GM12874 (cell line): ENCODE data around the gene AXIN1.

Experiments
- TF ChIP-seq, protein P1 (sequence below): IDR thresholded peaks from 2 replicates; pipeline ENCODE4 v1.5.1; 2011; ENCODE audit warnings: low read depth, mild to moderate bottlenecking, control low read depth, low read length, moderate library complexity; ENCODE audit not compliant: insufficient read depth

The AXIN1 gene

GRCh38 chr16:301950-302349 lies 50.6 kb downstream of the AXIN1 start:
- TF ChIP-seq, protein P1, sequence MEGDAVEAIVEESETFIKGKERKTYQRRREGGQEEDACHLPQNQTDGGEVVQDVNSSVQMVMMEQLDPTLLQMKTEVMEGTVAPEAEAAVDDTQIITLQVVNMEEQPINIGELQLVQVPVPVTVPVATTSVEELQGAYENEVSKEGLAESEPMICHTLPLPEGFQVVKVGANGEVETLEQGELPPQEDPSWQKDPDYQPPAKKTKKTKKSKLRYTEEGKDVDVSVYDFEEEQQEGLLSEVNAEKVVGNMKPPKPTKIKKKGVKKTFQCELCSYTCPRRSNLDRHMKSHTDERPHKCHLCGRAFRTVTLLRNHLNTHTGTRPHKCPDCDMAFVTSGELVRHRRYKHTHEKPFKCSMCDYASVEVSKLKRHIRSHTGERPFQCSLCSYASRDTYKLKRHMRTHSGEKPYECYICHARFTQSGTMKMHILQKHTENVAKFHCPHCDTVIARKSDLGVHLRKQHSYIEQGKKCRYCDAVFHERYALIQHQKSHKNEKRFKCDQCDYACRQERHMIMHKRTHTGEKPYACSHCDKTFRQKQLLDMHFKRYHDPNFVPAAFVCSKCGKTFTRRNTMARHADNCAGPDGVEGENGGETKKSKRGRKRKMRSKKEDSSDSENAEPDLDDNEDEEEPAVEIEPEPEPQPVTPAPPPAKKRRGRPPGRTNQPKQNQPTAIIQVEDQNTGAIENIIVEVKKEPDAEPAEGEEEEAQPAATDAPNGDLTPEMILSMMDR = no peak

DNA sequence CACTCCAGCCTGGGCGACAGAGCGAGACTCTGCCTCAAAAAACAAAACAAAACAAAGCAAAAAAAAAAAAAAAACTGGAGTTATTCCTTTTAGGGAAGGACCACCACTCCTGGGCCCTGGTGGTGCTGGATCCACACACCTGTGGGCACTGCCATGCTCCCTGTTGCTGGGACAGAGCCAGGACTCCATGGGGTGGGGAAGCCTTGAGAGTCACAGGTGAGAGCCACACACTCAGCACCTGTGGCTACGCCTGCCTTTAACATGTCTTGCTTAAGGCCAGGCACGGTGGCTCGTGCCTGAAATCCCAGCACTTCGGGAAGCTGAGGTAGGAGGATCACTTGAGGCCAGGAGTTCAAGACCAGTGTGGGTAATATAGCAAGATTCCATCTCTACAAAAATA lies 51.3 kb downstream of the AXIN1 start:
- TF ChIP-seq, protein P1 = no peak

GRCh38 chr16:297832-298231 lies 54.7 kb downstream of the AXIN1 start:
- TF ChIP-seq, protein P1 = no peak

- TF ChIP-seq, protein P1 = no peak
These were observed 55.6 kb downstream of the AXIN1 start for GRCh38 chr16:296806-297510.

DNA sequence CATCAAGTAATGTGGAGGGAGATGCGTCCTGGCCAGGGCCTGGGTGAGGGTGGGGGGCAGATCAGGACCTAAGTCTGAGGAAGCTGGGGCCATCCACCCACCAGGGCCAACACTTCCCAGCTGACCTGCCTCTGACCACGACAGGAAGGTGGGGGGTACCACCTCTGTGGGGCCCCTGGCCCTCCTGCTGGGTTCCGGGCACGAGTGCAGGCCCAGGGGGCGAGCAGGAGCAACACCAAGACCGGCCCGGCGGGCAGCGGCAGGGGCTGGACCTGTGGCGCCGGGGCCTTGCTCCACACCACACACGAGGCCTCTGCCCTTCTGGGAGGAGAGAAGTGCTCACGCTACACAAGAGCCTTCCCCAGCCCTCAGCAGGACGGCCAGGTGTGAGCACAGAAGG lies 56.2 kb downstream of the AXIN1 start:
- TF ChIP-seq, protein P1 = no peak

- TF ChIP-seq, protein P1 = no peak
These were observed 59.3 kb downstream of the AXIN1 start for GRCh38 chr16:293043-293775.

GRCh38 chr16:291539-291938 lies 61.0 kb downstream of the AXIN1 start:
- TF ChIP-seq, protein P1 = no peak
